GM12873 (cell line): ENCODE measurements around the gene RAB27B.

ENCODE experiments used
- TF ChIP-seq, protein P1 (sequence below): IDR thresholded peaks from 2 replicates; pipeline ENCODE4 v1.5.1; 2012; ENCODE audit warnings: low read depth, mild to moderate bottlenecking, moderate library complexity, low read length, control low read depth; ENCODE audit not compliant: insufficient read depth; ENCODE audit errors: missing control alignments

RAB27B gene

DNA sequence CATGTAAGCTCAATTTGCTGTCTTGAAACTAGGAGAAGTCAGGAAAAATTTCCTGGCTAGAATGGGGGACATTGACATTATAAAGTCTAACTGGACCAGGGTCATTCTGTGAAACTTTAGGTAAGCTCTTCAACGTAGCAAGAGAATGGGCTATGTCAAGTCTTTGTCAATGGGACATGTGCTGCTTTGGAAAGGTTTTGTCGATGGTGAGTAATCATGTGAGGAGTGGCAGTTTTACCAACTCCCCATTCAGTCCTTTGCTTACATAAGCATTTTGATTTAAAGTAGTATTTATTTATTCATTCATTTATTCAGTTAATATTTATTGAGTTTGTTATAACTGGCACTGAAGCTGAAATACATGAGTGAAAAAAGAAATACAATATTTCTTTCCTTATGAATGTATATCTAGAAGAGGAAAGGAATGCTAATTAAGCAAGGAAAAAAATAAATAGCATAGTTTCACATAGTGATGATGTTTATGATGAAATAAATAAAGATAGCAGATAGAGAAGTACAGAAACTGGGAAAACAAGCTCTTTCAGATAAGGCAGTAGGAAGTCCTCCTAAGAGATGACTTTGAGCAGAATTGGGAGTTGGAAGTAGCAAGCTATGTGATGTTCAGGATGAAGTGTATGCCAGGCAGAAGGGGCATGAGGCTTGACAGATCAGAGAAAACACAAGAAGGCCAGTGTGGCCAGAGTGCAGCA lies 25.4 kb upstream of the RAB27B start:
- TF ChIP-seq, protein P1, sequence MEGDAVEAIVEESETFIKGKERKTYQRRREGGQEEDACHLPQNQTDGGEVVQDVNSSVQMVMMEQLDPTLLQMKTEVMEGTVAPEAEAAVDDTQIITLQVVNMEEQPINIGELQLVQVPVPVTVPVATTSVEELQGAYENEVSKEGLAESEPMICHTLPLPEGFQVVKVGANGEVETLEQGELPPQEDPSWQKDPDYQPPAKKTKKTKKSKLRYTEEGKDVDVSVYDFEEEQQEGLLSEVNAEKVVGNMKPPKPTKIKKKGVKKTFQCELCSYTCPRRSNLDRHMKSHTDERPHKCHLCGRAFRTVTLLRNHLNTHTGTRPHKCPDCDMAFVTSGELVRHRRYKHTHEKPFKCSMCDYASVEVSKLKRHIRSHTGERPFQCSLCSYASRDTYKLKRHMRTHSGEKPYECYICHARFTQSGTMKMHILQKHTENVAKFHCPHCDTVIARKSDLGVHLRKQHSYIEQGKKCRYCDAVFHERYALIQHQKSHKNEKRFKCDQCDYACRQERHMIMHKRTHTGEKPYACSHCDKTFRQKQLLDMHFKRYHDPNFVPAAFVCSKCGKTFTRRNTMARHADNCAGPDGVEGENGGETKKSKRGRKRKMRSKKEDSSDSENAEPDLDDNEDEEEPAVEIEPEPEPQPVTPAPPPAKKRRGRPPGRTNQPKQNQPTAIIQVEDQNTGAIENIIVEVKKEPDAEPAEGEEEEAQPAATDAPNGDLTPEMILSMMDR: no peak

- TF ChIP-seq, protein P1: no peak
Measured at GRCh38 chr18:54805571-54806334, 22.5 kb upstream of the RAB27B start.

DNA sequence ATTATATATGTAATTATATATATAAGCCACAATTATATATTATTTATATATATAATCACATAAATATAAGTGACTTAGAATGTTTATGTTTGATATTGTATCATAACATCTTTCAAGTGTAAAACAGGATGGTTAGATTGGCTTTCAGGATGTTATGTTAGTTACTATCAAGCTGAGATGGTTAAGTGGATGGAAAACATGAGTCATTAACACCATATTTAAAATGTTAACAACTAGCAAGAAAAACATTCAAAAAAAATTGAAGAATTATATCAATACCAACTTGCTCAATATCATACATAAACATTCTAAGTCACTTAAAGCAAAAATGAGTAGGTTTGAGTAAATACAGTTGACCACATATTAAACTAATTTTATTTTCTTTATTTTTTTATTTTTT lies 21.8 kb upstream of the RAB27B start:
- TF ChIP-seq, protein P1: no peak

- TF ChIP-seq, protein P1: no peak
Measured at GRCh38 chr18:54807303-54807702, 21.0 kb upstream of the RAB27B start.

- TF ChIP-seq, protein P1: no peak
Measured at GRCh38 chr18:54812885-54813284, 15.4 kb upstream of the RAB27B start.

GRCh38 chr18:54813305-54813704 lies 15.0 kb upstream of the RAB27B start:
- TF ChIP-seq, protein P1: no peak

GRCh38 chr18:54813977-54814565 lies 14.2 kb upstream of the RAB27B start:
- TF ChIP-seq, protein P1: no peak
